ENCODE measurements around the gene ZNF25. TPM values are rescaled to one million over a fixed set of nuclear protein-coding genes. Genes with fewer than 3 reads are reported as not detected.

ZNF25 gene
- total RNA-seq, 1 donor = 16.6 TPM

DNA sequence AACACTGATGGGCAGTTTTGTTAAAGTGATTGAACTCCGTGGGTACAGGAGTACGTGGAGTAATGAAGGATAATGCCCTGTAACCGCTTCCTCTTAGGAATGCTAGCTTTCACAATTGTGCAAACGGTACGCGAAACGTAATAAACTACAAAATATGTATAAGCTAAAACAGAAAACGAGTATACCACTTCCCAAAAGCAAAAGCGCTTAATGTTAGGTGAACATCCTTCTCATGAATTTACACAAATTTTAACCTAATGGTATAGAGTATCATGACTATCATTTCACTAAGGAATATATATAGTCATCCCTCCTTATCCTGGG, 395 bp upstream of the ZNF25 start:
- no peak for DNase-seq (ENCODE audit: insufficient read length, low spot score, missing footprints)
- Histone ChIP-seq H2AFZ (ENCODE audit: low read length) (peak overlapping the region; percentile 98), H4K20me1 (ENCODE audit: insufficient read depth, low read length) (no peaks in the 10 kb centered on the region), H3K27me3 (ENCODE audit: insufficient read depth, low read length) (no peaks in the 10 kb centered on the region), H3K4me3 (ENCODE audit: insufficient read depth, low read length) (peak overlapping the region; percentile 84), H3K9me3 (ENCODE audit: low read depth, low read length) (no peaks in the 10 kb centered on the region), H3K36me3 (ENCODE audit: insufficient read depth, low read length) (no peaks in the 10 kb centered on the region), H3K4me1 (ENCODE audit: insufficient read depth, low read length) (peaks cover 11% of the 10 kb centered on the region), H3K79me2 (ENCODE audit: insufficient read depth, low read length) (peaks cover 40% of the 10 kb centered on the region), H3K4me2 (ENCODE audit: insufficient read depth, low read length) (peak overlapping the region; percentile 89), H3K27ac (ENCODE audit: low read depth, low read length) (peak overlapping the region; percentile 90)
- TF ChIP-seq, protein P1, sequence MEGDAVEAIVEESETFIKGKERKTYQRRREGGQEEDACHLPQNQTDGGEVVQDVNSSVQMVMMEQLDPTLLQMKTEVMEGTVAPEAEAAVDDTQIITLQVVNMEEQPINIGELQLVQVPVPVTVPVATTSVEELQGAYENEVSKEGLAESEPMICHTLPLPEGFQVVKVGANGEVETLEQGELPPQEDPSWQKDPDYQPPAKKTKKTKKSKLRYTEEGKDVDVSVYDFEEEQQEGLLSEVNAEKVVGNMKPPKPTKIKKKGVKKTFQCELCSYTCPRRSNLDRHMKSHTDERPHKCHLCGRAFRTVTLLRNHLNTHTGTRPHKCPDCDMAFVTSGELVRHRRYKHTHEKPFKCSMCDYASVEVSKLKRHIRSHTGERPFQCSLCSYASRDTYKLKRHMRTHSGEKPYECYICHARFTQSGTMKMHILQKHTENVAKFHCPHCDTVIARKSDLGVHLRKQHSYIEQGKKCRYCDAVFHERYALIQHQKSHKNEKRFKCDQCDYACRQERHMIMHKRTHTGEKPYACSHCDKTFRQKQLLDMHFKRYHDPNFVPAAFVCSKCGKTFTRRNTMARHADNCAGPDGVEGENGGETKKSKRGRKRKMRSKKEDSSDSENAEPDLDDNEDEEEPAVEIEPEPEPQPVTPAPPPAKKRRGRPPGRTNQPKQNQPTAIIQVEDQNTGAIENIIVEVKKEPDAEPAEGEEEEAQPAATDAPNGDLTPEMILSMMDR (IDR thresholded peaks at IDR 0.05; ENCODE audit: extremely low read depth, low read depth, low read length) = no peak

DNA sequence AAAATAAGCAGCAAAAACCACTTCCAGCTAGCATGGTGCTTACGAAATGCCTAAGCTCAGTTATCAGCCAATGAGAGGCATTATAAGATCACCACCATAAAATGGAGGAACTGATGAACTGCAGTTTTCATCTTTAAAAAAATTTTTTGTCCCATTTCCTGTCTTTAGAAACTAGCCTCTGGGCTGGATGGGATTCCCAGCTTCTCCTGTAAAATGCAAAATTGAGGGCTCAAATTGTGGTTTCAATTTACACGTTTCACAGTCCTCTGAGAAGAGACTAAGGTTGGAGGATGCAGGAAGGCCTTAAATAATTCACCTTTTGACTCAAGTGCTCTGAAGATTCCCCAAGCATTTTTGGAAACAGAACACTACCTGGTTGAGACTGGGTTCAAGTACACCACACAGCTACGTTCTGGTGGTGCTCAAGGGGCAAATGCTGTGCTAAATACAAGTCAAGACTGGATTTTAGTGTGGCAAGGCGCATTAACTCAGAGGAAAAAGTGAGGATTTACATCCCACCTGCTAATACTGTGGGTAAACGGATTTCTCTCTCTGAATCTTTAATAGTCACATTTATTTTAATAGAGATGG, 951 bp downstream of the ZNF25 start:
- Histone ChIP-seq H3K79me2 (ENCODE audit: insufficient read depth, low read length) (peaks cover 40% of the 10 kb centered on the region), H3K27me3 (ENCODE audit: insufficient read depth, low read length) (no peaks in the 10 kb centered on the region), H3K36me3 (ENCODE audit: insufficient read depth, low read length) (no peaks in the 10 kb centered on the region), H3K9me3 (ENCODE audit: low read depth, low read length) (no peaks in the 10 kb centered on the region), H4K20me1 (ENCODE audit: insufficient read depth, low read length) (no peaks in the 10 kb centered on the region), H3K4me2 (ENCODE audit: insufficient read depth, low read length) (peak overlapping the region; percentile 89), H3K27ac (ENCODE audit: low read depth, low read length) (peak overlapping the region; percentile 90), H3K4me3 (ENCODE audit: insufficient read depth, low read length) (peak overlapping the region; percentile 84), H3K4me1 (ENCODE audit: insufficient read depth, low read length) (peaks cover 11% of the 10 kb centered on the region), H2AFZ (ENCODE audit: low read length) (peak overlapping the region; percentile 71)
- TF ChIP-seq, protein P1 (IDR thresholded peaks at IDR 0.05; ENCODE audit: extremely low read depth, low read depth, low read length) = no peak
- DNase-seq (ENCODE audit: insufficient read length, low spot score, missing footprints) = no peak

DNA sequence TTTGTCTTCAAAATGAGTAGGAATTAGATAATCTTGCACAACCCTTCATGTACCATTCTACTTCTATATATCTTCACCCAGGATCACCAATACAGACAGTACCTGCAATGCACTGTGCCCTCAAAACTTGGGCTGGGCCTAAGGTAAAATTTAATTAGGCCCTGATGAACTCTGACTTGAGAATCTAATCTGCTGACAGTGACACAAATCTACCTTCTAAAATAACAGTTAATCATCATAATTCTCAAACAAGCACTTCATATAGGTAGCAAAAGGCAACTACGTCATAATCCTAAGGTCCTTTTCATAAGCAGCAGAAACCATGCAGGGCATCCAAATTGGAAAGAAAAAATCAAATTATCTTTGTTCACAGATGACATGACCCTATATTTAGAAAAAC, 4.1 kb downstream of the ZNF25 start:
- TF ChIP-seq, protein P1 (IDR thresholded peaks at IDR 0.05; ENCODE audit: extremely low read depth, low read depth, low read length) = no peak
- peaks cover 10% of the 10 kb centered on the region for H3K36me3 ChIP-seq (ENCODE audit: insufficient read depth, low read length)
- no peak for DNase-seq (ENCODE audit: insufficient read length, low spot score, missing footprints)
- peaks cover 40% of the 10 kb centered on the region for H3K79me2 ChIP-seq (ENCODE audit: insufficient read depth, low read length)
- no peak overlapping the region for H3K4me2 ChIP-seq (ENCODE audit: insufficient read depth, low read length)
- H3K27me3 ChIP-seq (ENCODE audit: insufficient read depth, low read length) = no peaks in the 10 kb centered on the region
- H2AFZ ChIP-seq (ENCODE audit: low read length) = no peak overlapping the region
- no peaks in the 10 kb centered on the region for H4K20me1 ChIP-seq (ENCODE audit: insufficient read depth, low read length)
- no peak overlapping the region for H3K4me3 ChIP-seq (ENCODE audit: insufficient read depth, low read length)
- H3K27ac ChIP-seq (ENCODE audit: low read depth, low read length) = no peak overlapping the region
- peaks cover 11% of the 10 kb centered on the region for H3K4me1 ChIP-seq (ENCODE audit: insufficient read depth, low read length)
- no peaks in the 10 kb centered on the region for H3K9me3 ChIP-seq (ENCODE audit: low read depth, low read length)

DNA sequence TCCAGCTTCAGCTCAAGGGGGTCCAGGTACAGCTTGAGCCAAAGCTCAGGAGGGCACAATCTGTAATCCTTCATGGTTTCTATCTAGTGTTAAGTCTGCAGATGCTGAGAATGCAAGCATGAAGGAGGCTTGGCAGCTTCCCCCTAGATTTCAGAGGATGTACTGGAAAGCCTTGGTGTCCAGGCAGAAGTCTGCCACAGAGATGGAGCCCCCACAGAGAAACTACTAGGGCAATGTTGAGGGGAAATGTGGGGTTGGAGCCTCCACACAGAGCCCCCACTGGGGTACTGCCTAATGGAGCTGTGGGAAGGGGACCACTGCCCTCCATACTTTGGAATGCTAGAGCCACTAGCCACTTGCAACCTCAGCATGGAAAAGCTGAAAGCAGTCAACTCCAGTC, 11.4 kb downstream of the ZNF25 start:
- Histone ChIP-seq H3K4me1 (ENCODE audit: insufficient read depth, low read length) (no peaks in the 10 kb centered on the region), H3K4me2 (ENCODE audit: insufficient read depth, low read length) (no peak overlapping the region), H3K4me3 (ENCODE audit: insufficient read depth, low read length) (no peak overlapping the region), H2AFZ (ENCODE audit: low read length) (no peak overlapping the region), H4K20me1 (ENCODE audit: insufficient read depth, low read length) (no peaks in the 10 kb centered on the region), H3K79me2 (ENCODE audit: insufficient read depth, low read length) (no peaks in the 10 kb centered on the region), H3K36me3 (ENCODE audit: insufficient read depth, low read length) (peaks cover 16% of the 10 kb centered on the region), H3K27me3 (ENCODE audit: insufficient read depth, low read length) (no peaks in the 10 kb centered on the region), H3K27ac (ENCODE audit: low read depth, low read length) (no peak overlapping the region), H3K9me3 (ENCODE audit: low read depth, low read length) (no peaks in the 10 kb centered on the region)
- TF ChIP-seq, protein P1 (IDR thresholded peaks at IDR 0.05; ENCODE audit: extremely low read depth, low read depth, low read length) = no peak
- DNase-seq (ENCODE audit: insufficient read length, low spot score, missing footprints) = no peak

Measured in osteoblast (primary cell).